NCI-H526 treated with DMSO at 0.1 percent for 48 hours (cell line): ENCODE results near the gene PLIN3.
"Not testable (repeated sequence)": the region's sequence is repeated elsewhere in the genome, so short reads cannot be mapped to it uniquely, and the experiment has no call there.

ENCODE experiments used
- DNase-seq: peaks from one replicate; lab custom pipeline; 2025; lab: John Stamatoyannopoulos, UW

PLIN3 gene

DNA sequence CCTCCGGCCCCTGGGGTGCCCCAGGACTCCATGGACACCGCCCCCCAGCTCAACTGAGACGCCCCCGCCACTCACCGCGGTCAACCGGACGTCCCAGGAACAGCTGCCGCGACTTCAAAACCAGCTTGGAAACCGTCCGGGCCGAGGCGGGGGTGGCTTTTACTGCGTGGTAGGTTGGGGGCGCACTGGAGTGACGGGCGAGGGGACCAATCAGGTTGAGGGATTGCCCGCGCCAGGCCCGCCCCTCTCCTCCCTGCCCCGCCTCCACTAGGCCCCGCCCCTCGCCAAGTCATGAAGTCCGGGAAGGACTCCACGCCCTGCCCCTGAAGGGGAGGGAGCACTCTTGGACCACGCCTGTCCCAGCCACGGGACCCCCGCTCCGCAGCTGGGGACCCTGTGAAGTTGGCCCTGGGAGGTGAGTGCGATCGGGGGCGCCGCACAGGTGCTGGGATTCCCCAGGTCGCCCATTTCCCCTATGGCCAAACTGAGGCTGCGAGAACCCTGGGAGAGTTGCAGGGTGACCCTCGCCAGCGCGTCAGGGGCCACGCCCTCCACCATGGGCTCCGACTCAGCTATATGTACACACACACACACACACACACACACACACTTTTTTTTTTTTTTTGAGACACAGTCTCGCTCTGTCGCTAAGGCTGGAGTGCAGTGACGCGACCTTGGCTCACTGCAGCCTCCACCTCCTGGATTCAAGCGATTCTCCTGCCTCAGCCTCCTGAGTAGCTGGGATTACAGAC lies at the start of gene PLIN3:
Gene PLIN3, minus strand, starts transcription at position 134 of the 752 bp plus-strand sequence. CDS start 6,273 bp downstream, outside the sequence.
- DNase-seq, result peak; percentile 9

DNA sequence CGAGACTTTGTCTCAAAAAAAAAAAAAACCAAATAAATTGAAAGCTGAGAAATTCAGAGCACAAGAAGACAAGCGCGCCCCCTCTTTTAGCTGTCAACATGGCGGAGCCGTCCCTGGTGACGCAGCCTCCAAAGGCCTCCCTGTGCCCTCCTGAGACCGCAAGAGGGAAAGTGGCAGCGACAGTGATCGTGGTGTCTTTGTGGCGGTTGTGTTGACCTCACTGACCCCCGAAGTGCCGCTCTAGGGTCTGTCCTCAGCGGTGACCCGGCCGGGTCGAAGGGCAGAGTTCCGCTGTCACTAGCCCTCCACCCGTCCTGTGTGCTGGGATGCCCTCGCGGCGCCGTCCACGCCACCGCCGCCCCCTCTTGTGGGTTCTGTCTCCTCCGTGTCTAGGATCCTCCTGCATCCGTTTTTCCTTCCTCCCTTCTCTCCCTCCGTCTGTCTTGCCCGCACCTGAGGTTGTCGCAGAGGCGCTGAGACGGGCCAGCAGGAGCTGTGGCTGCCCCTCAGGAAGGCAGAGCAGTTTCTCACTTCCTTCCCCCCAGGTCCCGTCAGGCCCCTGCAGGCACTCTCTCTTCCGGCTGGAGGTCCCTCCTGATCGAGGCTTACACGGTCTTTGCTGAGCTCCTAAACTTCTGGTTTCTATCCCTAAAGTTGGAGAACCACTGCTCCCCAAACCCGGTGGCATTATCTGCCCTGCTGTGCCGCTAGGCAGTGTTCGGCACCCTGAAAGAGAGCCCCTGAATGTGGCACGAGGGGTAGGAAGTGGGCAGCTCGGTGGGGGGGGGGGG lies 49.0 kb upstream of the PLIN3 start:
- no peak for DNase-seq

GRCh38 chr19:4914736-4915501 lies 47.5 kb upstream of the PLIN3 start:
- DNase-seq, result no peak

DNA sequence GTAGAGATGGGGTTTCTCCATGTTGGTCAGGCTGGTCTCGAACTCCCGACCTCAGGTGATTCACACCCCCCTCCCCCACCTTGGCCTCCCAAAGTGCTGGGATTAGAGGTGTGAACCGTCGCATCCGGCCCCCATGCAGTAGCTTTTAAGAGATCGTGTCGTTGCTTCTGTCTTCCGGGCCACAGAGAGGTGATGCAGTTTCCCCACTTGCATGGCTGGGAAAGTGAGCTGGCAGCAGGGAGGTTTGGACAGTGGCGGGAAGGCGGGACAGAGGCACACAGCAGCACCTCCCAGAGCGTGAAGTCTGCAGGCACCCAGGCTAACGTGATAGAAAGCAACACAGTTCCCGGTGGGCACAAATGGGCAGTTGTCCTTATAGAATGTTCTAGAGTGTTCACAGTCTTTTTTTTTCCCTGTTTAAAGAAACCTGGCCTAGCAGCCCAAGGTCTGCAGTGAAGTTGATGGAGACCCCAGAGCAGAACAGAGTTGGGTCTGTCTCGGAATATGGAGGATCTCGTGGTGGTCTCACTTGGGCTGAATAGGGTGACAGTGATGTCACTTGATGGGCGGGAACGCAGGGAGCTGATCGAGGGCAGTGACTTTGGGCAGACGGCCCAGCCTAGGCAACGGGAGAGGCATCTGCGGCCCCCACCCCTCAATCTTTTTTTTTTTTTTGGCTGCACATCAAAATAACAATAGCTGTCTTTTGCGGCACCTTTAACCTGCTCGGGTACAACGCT lies 46.7 kb upstream of the PLIN3 start:
- no peak for DNase-seq

GRCh38 chr19:4911786-4912672 lies 44.6 kb upstream of the PLIN3 start:
- peak; percentile 41 for DNase-seq

GRCh38 chr19:4911314-4911713 lies 43.8 kb upstream of the PLIN3 start:
- DNase-seq, result no peak

GRCh38 chr19:4910594-4911281 lies 43.3 kb upstream of the PLIN3 start:
- no peak for DNase-seq

GRCh38 chr19:4909897-4910593 lies 42.6 kb upstream of the PLIN3 start:
- DNase-seq, result peak; percentile 57

DNA sequence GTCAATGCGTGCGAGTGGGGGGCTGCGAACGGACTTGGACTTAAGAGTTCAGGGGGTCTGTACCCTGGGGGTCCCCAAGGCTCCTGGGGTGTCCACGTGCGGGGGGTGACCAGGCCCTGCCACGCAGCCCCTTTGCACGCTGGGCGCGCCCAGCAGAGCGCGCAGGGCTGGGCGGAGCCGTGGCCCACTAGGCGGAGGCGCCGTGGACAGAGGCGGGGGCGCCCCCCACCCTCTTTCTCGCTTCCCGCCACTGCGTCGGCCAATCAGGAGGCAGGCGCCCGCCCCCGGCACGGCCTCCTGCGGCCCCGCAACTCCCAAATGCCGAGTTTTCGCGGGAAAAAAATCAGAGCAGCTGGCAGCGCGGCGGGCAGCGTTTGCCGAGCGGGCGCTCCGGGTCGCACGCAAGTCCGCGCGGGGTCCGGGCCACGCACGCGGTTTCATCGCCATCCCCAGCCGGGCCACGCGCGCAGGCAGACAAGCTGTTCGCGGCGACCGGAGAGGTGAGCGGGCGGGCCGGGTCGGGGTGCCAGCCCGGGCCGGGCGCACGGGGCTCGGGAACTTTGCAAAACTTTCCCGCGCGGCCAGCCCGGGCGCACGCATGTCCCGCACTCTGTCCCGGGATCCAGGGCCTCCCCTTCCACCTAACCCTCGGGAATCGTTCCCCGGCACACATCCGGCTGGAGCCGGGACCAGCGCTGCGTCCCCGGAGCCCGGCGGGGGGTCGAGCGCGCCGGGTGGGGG lies 41.9 kb upstream of the PLIN3 start, which contains the start of gene UHRF1:
Gene UHRF1, plus strand, starts transcription at position 346 of the 741 bp plus-strand sequence. CDS start 1,385 bp downstream, outside the sequence.
- peak; percentile 4 for DNase-seq

DNA sequence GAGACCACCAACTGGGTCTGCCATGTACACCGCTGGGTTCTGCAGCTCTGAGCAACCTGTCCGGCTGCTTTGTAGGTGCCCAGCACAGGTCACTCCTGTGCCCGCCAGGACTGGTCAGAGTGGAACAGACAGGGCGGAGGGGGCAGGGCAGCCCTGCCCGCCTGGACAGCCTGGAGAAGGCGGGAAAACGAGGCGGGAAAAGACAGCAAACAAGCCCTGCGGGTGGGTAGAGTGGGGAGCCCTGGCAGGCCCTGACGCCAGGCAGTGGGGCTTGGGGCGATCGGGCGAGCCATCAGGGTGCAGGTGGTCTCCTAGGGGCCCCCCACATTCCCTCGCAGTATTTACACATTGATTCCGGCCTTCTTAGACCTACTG lies 41.3 kb upstream of the PLIN3 start:
- DNase-seq, result no peak

DNA sequence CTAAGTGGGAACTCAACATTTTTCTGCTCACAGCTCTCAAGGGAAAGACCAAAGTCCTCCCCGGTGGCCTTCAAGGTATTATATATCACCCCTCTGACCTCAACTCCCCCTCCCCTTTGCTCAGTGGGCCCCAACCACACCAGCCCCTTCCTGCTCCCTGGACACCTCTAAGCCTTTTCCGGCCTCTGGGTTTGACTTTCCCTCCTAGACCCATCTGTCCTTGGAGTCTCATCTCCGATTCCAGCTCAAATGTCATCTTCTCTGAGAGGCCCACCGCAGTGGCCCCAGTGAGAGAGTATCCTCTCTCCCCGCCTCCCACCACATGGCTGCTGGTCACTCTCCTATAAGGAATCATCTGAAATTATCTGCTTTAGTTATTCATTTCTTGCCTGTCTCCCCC lies 40.9 kb upstream of the PLIN3 start:
- no peak for DNase-seq

- no peak for DNase-seq
These were observed 39.5 kb upstream of the PLIN3 start for GRCh38 chr19:4906963-4907362.

GRCh38 chr19:4904481-4904880 lies 37.0 kb upstream of the PLIN3 start:
- no peak for DNase-seq

- no peak for DNase-seq
These were observed 35.3 kb upstream of the PLIN3 start, which contains the start of gene ARRDC5 for GRCh38 chr19:4902796-4903195. Gene ARRDC5, minus strand, starts transcription at chr19:4902896. Its CDS starts 71 bp downstream, at chr19:4902825.

GRCh38 chr19:4900879-4901278 lies 33.4 kb upstream of the PLIN3 start:
- DNase-seq, result not testable (repeated sequence)

DNA sequence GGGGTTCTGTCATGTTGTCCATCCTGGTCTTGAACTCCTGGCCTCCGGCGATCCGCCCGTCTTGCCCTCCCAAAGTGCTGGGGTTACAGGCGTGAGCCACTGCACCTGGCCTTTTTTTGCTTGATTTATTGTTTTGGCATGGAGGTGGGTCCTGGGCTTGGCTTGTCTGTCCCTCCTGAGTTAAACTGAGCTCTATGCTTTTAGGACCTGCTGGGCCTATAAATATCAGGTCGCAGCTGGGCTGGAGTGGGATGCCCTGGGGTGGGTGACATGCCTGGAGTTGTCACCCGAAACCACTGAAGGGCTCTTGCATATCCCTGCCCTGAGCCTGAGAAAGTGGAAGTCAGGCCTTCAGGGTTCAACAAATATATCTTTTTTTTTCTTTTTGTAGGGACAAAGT lies 29.7 kb upstream of the PLIN3 start:
- DNase-seq, result no peak

DNA sequence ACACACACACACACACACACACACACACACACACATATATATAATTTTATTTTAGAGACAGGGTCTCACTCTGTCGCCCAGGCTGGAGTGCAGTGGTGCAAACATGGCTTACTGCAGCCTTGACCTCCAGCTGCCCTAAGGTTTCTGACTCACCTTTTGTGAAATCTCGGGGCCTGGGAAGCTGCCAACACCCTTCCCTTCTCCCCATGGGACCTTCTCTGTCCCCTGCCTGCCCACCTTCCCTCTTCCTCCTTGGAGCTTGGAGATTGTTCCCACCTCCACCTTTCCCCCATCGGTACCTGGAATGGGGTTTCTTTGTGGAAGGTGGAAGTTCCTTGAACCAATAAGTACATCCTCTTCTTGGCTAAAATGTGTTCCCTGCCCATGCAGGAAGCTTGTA lies 28.9 kb upstream of the PLIN3 start:
- no peak for DNase-seq

- not testable (repeated sequence) for DNase-seq
These were observed 25.5 kb upstream of the PLIN3 start for GRCh38 chr19:4892962-4893361.

- DNase-seq, result no peak
These were observed 23.6 kb upstream of the PLIN3 start for GRCh38 chr19:4891066-4891465.
